Measurements from ENCODE around the gene SHD.

DNA sequence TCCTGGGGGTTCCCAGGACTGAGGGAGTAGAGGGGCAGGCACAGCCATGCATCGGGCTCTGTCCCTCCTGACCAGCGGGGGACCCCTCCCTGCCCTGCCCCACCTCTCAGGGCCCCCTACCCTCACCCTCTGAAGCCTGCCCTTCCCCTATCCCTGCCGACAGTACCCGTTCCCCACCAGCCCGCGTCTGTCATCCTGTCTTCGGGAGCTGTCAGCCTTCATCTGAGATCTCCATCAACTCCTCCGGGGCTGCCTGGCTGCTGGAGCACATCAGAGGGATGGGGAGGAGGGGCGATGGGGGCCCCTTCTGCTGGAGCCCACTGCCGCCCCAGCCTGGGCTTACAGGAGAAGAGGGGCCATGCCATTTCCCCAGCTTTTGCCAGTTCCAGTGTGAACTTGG lies 6.2 kb upstream of the SHD start:
- TF ChIP-seq, protein P1, sequence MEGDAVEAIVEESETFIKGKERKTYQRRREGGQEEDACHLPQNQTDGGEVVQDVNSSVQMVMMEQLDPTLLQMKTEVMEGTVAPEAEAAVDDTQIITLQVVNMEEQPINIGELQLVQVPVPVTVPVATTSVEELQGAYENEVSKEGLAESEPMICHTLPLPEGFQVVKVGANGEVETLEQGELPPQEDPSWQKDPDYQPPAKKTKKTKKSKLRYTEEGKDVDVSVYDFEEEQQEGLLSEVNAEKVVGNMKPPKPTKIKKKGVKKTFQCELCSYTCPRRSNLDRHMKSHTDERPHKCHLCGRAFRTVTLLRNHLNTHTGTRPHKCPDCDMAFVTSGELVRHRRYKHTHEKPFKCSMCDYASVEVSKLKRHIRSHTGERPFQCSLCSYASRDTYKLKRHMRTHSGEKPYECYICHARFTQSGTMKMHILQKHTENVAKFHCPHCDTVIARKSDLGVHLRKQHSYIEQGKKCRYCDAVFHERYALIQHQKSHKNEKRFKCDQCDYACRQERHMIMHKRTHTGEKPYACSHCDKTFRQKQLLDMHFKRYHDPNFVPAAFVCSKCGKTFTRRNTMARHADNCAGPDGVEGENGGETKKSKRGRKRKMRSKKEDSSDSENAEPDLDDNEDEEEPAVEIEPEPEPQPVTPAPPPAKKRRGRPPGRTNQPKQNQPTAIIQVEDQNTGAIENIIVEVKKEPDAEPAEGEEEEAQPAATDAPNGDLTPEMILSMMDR (conservative IDR thresholded peaks at IDR 0.05 in 1 of 2, IDR thresholded peaks at IDR 0.05 in 1 of 2; ENCODE audit: low read depth in 1 of 2, low read length in 2 of 2), result no peak
- no peak for TF ChIP-seq EZH2 (IDR thresholded peaks at IDR 0.05; ENCODE audit: low read length, missing control alignments)

Data from fibroblast of lung (primary cell).